Measurements from ENCODE around the gene FAM50B. TPM values are rescaled to one million over a fixed set of nuclear protein-coding genes. Genes with fewer than 3 reads are reported as not detected.

The FAM50B gene
- total RNA-seq, 2 experiments from 2014 or later = 2.7 to 2.8 TPM

GRCh38 chr6:3841711-3842565 is 7.2 kb upstream of the FAM50B start:
- no peak for TF ChIP-seq CTCF (IDR thresholded peaks at IDR 0.05)
- Mint-ChIP-seq H3K27ac (no peak overlapping the region), H3K9me3 (no peaks in the 10 kb centered on the region), H3K27me3 (no peaks in the 10 kb centered on the region), H3K4me3 (no peak overlapping the region), H3K4me1 (ENCODE audit: low read depth) (no peaks in the 10 kb centered on the region), H3K36me3 (ENCODE audit: low read depth) (no peaks in the 10 kb centered on the region)
- ChIA-PET CTCF (no interaction called here), POLR2A (no interaction called here)
- intact Hi-C loops (cut with DNase I, micrococcal nuclease) = loop anchor here in 1 of 2 experiments (10.0 kb wide), 1 partner anchor 293 kb away; the partner anchor contains the start of gene ECI2
- no peaks in the 10 kb centered on the region for H3K4me1 ChIP-seq (ENCODE audit: insufficient read depth, low read length)
- no peaks in the 10 kb centered on the region for H3K36me3 ChIP-seq (ENCODE audit: insufficient read depth, low read length)
- DNase-seq (no peak), ATAC-seq (ENCODE audit: poor library complexity) (no peak)
- H3K4me3 ChIP-seq (ENCODE audit: low read length) = no peak overlapping the region
- H3K27ac ChIP-seq (ENCODE audit: low read depth in 1 of 2, low read length in 2 of 2) = no peak overlapping the region
- H3K9me3 ChIP-seq (ENCODE audit: control insufficient read depth in 1 of 2, insufficient read depth in 1 of 2, low read length in 2 of 2) = no peaks in the 10 kb centered on the region
- H3K27me3 ChIP-seq (ENCODE audit: control insufficient read depth in 1 of 2, insufficient read depth in 2 of 2, low read length in 2 of 2) = no peaks in the 10 kb centered on the region

- CTCF ChIA-PET = no interaction called here
- intact Hi-C loops (cut with DNase I, micrococcal nuclease) = loop anchor here in 1 of 2 experiments (10.0 kb wide), 1 partner anchor 291 kb away; the partner anchor contains the start of gene ECI2
- POLR2A ChIA-PET = no interaction called here
Measured at GRCh38 chr6:3843379-3844096, 5.6 kb upstream of the FAM50B start.

GRCh38 chr6:3844097-3844463 is 5.1 kb upstream of the FAM50B start:
- Histone ChIP-seq H3K36me3 (ENCODE audit: insufficient read depth, low read length) (no peaks in the 10 kb centered on the region), H3K9me3 (ENCODE audit: control insufficient read depth in 1 of 2, insufficient read depth in 1 of 2, low read length in 2 of 2) (peaks cover 0 to 5% of the 10 kb centered on the region in 2 experiments), H3K27me3 (ENCODE audit: control insufficient read depth in 1 of 2, insufficient read depth in 2 of 2, low read length in 2 of 2) (no peaks in the 10 kb centered on the region), H3K4me1 (ENCODE audit: insufficient read depth, low read length) (peaks cover 15% of the 10 kb centered on the region), H3K27ac (ENCODE audit: low read depth in 1 of 2, low read length in 2 of 2) (no peak overlapping the region), H3K4me3 (ENCODE audit: low read length) (no peak overlapping the region)
- no peak overlapping the region for H3K4me3 Mint-ChIP-seq
- intact Hi-C loops (cut with DNase I, micrococcal nuclease) = loop anchor here in 1 of 2 experiments (10.0 kb wide), 1 partner anchor 291 kb away; the partner anchor contains the start of gene ECI2
- ChIA-PET POLR2A (no interaction called here), CTCF (no interaction called here)
- no peaks in the 10 kb centered on the region for H3K36me3 Mint-ChIP-seq (ENCODE audit: low read depth)
- no peak for TF ChIP-seq CTCF (IDR thresholded peaks at IDR 0.05)
- H3K27me3 Mint-ChIP-seq = no peaks in the 10 kb centered on the region
- ATAC-seq (ENCODE audit: poor library complexity) (no peak), DNase-seq (no peak)
- no peak overlapping the region for H3K27ac Mint-ChIP-seq
- H3K9me3 Mint-ChIP-seq = no peaks in the 10 kb centered on the region
- peaks cover 17% of the 10 kb centered on the region for H3K4me1 Mint-ChIP-seq (ENCODE audit: low read depth)

More at GRCh38 chr6:3843379-3844096, 5.6 kb upstream of the FAM50B start:
- Histone ChIP-seq H3K9me3 (ENCODE audit: control insufficient read depth in 1 of 2, insufficient read depth in 1 of 2, low read length in 2 of 2) (no peaks in the 10 kb centered on the region), H3K4me1 (ENCODE audit: insufficient read depth, low read length) (peaks cover 10% of the 10 kb centered on the region), H3K27me3 (ENCODE audit: control insufficient read depth in 1 of 2, insufficient read depth in 2 of 2, low read length in 2 of 2) (no peaks in the 10 kb centered on the region), H3K36me3 (ENCODE audit: insufficient read depth, low read length) (no peaks in the 10 kb centered on the region), H3K4me3 (ENCODE audit: low read length) (no peak overlapping the region), H3K27ac (ENCODE audit: low read depth in 1 of 2, low read length in 2 of 2) (no peak overlapping the region)
- Mint-ChIP-seq H3K4me3 (no peak overlapping the region), H3K9me3 (no peaks in the 10 kb centered on the region), H3K4me1 (ENCODE audit: low read depth) (peaks cover 13% of the 10 kb centered on the region), H3K27ac (no peak overlapping the region), H3K36me3 (ENCODE audit: low read depth) (no peaks in the 10 kb centered on the region), H3K27me3 (no peaks in the 10 kb centered on the region)
- ATAC-seq (ENCODE audit: poor library complexity) (no peak), DNase-seq (no peak)
- TF ChIP-seq CTCF (IDR thresholded peaks at IDR 0.05) = no peak
